ENCODE results near the gene TXN2.
"Not testable (repeated sequence)": the region's sequence is repeated elsewhere in the genome, so short reads cannot be mapped to it uniquely, and the experiment has no call there.

TXN2 gene

GRCh38 chr22:36432592-36433317 lies 48.7 kb downstream of the TXN2 start:
- DNase-seq (ENCODE audit: low read depth in 1 of 2, low spot score in 1 of 2), result no peak

GRCh38 chr22:36431977-36432376 lies 49.5 kb downstream of the TXN2 start:
- no peak for DNase-seq (ENCODE audit: low read depth in 1 of 2, low spot score in 1 of 2)

GRCh38 chr22:36430863-36431262 lies 50.6 kb downstream of the TXN2 start:
- no peak for DNase-seq (ENCODE audit: low read depth in 1 of 2, low spot score in 1 of 2)

- not testable (repeated sequence) for DNase-seq (ENCODE audit: low read depth in 1 of 2, low spot score in 1 of 2)
Observed at GRCh38 chr22:36427952-36428351, 53.5 kb downstream of the TXN2 start.

GRCh38 chr22:36425977-36426523 lies 55.4 kb downstream of the TXN2 start:
- DNase-seq (ENCODE audit: low read depth in 1 of 2, low spot score in 1 of 2), result no peak

- DNase-seq (ENCODE audit: low read depth in 1 of 2, low spot score in 1 of 2), result no peak
Observed at GRCh38 chr22:36424901-36425579, 56.4 kb downstream of the TXN2 start.

GRCh38 chr22:36424466-36424865 lies 57.0 kb downstream of the TXN2 start:
- not testable (repeated sequence) for DNase-seq (ENCODE audit: low read depth in 1 of 2, low spot score in 1 of 2)

- no peak for DNase-seq (ENCODE audit: low read depth in 1 of 2, low spot score in 1 of 2)
Observed at GRCh38 chr22:36423461-36424404, 57.7 kb downstream of the TXN2 start.

GRCh38 chr22:36422287-36423014 lies 59.0 kb downstream of the TXN2 start:
- no peak for DNase-seq (ENCODE audit: low read depth in 1 of 2, low spot score in 1 of 2)

- no peak for DNase-seq (ENCODE audit: low read depth in 1 of 2, low spot score in 1 of 2)
Observed at GRCh38 chr22:36419912-36420882, 61.2 kb downstream of the TXN2 start.

GRCh38 chr22:36419177-36419911 lies 62.1 kb downstream of the TXN2 start:
- DNase-seq (ENCODE audit: low read depth in 1 of 2, low spot score in 1 of 2), result no peak

GRCh38 chr22:36417281-36417686 lies 64.2 kb downstream of the TXN2 start:
- DNase-seq (ENCODE audit: low read depth in 1 of 2, low spot score in 1 of 2), result no peak
